Measurements from ENCODE around the gene DDX6. TPM values are rescaled to one million over a fixed set of nuclear protein-coding genes. Genes with fewer than 3 reads are reported as not detected.

DDX6 gene
- total RNA-seq, 1 experiment from 2014 or later, result 84.3 TPM

DNA sequence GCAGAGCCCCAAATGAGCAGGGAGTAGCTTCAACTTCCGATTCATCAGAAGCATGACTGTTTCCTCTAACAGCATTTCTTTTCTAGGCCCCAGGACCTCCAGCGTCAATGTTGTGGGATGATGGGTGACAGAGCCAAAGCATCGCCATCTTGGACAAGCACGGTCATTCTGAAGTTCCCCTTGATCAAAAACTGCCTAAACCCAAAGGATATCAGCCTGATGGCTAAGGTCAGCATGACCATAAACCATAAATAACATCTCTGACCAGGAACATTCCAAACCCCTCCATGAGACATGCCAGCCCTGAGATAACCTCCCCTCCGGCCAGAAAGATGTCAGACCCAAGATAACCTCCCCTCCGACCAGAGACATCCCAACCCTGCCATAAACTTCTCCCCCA is 82.7 kb downstream of the DDX6 start:
- no peak overlapping the region for H3K4me3 Mint-ChIP-seq (ENCODE audit: low read depth, unreplicated experiment)
- intact Hi-C loops (cut with micrococcal nuclease; ENCODE audit: unreplicated experiment), result no loop called here
- CTCF ChIA-PET, result no interaction called here
- H3K27me3 Mint-ChIP-seq (ENCODE audit: unreplicated experiment), result peaks cover 25% of the 10 kb centered on the region
- BruUV-seq (replicated peaks), result no TSS peak
- no peak for DNase-seq
- no peak for TF ChIP-seq CTCF (IDR thresholded peaks at IDR 0.05; ENCODE audit: unreplicated experiment)
- no peaks in the 10 kb centered on the region for H3K4me1 Mint-ChIP-seq (ENCODE audit: low read depth, unreplicated experiment)
- H3K27ac Mint-ChIP-seq (ENCODE audit: unreplicated experiment), result no peak overlapping the region
- H3K36me3 Mint-ChIP-seq (ENCODE audit: insufficient read depth, unreplicated experiment), result no peaks in the 10 kb centered on the region
- H3K9me3 Mint-ChIP-seq (ENCODE audit: low read depth, unreplicated experiment), result no peaks in the 10 kb centered on the region

DNA sequence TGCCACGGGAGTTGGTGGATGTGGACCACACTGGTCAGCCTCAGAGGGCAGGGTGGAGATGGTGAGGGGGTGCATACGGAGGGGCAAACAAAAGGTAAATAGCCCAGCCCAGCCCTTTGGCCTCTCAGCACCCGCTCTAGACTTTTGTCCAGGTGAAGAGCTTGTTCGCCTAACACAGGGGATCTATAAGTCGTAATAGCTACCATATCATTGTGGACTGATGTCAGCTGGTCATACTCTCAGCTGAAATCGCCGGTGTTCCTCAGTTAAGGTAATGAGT is 84.5 kb downstream of the DDX6 start:
- BruUV-seq (replicated peaks), result no TSS peak
- H3K4me1 Mint-ChIP-seq (ENCODE audit: low read depth, unreplicated experiment), result no peaks in the 10 kb centered on the region
- H3K36me3 Mint-ChIP-seq (ENCODE audit: insufficient read depth, unreplicated experiment), result no peaks in the 10 kb centered on the region
- no peak for DNase-seq
- intact Hi-C loops (cut with micrococcal nuclease; ENCODE audit: unreplicated experiment), result no loop called here
- H3K9me3 Mint-ChIP-seq (ENCODE audit: low read depth, unreplicated experiment), result no peaks in the 10 kb centered on the region
- peaks cover 25% of the 10 kb centered on the region for H3K27me3 Mint-ChIP-seq (ENCODE audit: unreplicated experiment)
- H3K4me3 Mint-ChIP-seq (ENCODE audit: low read depth, unreplicated experiment), result no peak overlapping the region
- no peak for TF ChIP-seq CTCF (IDR thresholded peaks at IDR 0.05; ENCODE audit: unreplicated experiment)
- CTCF ChIA-PET, result no interaction called here
- no peak overlapping the region for H3K27ac Mint-ChIP-seq (ENCODE audit: unreplicated experiment)

DNA sequence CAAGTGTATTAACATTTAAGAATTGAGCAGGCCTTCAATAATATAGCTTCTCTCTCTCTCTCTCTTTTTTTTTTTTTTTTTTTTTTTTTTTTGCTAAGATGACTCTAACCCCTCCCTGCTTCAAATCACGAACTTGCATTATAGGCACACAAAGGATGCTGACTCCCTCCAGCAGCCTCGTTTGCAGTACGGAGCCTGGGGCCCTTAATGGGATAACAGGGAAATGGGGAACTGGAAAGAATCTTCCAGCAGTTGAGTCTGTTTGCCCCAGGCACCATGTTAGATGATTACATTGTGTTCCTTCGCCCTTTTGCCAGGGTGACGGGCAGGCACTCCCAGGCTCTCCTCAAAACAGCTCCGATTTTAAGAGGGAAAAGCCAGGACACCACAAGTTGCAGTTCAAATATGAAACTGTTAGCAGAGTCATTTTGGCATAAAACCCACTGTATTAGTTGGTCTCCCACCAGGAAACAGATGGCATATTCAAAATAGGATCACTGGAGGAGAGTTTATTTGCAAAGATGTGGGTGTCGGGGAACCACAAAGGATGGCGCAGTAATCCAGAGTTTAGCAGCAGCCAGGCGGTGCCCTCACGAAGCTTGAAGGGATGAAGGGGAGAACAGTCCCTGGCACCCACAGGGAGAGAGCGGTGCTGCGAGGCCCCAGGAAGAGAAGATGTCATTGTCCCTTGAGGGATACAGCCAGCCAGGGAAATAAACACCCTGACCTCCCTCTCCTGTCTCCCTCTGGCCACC is 85.0 kb downstream of the DDX6 start:
- TF ChIP-seq CTCF (IDR thresholded peaks at IDR 0.05; ENCODE audit: unreplicated experiment), result no peak
- intact Hi-C loops (cut with micrococcal nuclease; ENCODE audit: unreplicated experiment), result no loop called here
- BruUV-seq (replicated peaks), result no TSS peak
- Mint-ChIP-seq H3K4me1 (ENCODE audit: low read depth, unreplicated experiment) (no peaks in the 10 kb centered on the region), H3K9me3 (ENCODE audit: low read depth, unreplicated experiment) (no peaks in the 10 kb centered on the region), H3K27me3 (ENCODE audit: unreplicated experiment) (peaks cover 25% of the 10 kb centered on the region), H3K27ac (ENCODE audit: unreplicated experiment) (no peak overlapping the region), H3K4me3 (ENCODE audit: low read depth, unreplicated experiment) (no peak overlapping the region), H3K36me3 (ENCODE audit: insufficient read depth, unreplicated experiment) (no peaks in the 10 kb centered on the region)
- CTCF ChIA-PET, result no interaction called here
- no peak for DNase-seq

DNA sequence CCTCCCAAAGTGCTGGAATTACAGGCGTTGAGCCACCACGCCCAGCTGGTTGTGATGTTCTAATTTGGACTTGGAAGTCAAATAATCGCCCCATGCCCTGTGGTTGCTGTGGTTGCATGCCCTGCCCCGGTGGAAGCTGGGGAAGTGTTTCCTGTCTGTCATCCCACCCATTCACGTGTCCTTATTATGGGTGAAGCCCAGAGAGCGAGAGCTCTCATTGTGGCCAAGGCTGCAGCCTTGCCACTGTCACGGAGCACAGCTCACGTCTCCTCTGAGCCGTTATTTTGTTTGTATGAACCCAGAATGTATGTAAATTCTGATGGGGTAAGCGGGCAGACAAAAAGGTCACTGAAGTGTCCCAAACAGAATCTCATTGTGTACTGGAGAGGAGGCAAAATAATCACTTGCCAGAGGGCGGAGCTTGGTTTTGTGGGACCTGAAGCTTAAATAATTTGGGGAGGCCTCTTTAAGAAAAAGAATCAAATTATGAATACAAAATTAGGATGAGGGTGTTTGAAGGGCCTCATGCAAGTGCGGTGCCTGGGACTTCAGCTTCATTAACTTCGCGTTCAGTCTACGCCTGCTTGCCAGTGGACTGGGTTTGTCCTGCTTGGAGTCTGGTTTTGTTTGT is 85.7 kb downstream of the DDX6 start:
- intact Hi-C loops (cut with micrococcal nuclease; ENCODE audit: unreplicated experiment), result no loop called here
- Mint-ChIP-seq H3K27me3 (ENCODE audit: unreplicated experiment) (peaks cover 25% of the 10 kb centered on the region), H3K27ac (ENCODE audit: unreplicated experiment) (no peak overlapping the region), H3K36me3 (ENCODE audit: insufficient read depth, unreplicated experiment) (no peaks in the 10 kb centered on the region), H3K4me3 (ENCODE audit: low read depth, unreplicated experiment) (no peak overlapping the region), H3K9me3 (ENCODE audit: low read depth, unreplicated experiment) (no peaks in the 10 kb centered on the region), H3K4me1 (ENCODE audit: low read depth, unreplicated experiment) (no peaks in the 10 kb centered on the region)
- CTCF ChIA-PET, result no interaction called here
- no peak for TF ChIP-seq CTCF (IDR thresholded peaks at IDR 0.05; ENCODE audit: unreplicated experiment)
- no peak for DNase-seq
- no TSS peak for BruUV-seq (replicated peaks)

All from Calu3 (cell line).